Measurements from ENCODE around the gene CARHSP1.
"Not testable (repeated sequence)": the region's sequence is repeated elsewhere in the genome, so short reads cannot be mapped to it uniquely, and the experiment has no call there.

Gene CARHSP1

DNA sequence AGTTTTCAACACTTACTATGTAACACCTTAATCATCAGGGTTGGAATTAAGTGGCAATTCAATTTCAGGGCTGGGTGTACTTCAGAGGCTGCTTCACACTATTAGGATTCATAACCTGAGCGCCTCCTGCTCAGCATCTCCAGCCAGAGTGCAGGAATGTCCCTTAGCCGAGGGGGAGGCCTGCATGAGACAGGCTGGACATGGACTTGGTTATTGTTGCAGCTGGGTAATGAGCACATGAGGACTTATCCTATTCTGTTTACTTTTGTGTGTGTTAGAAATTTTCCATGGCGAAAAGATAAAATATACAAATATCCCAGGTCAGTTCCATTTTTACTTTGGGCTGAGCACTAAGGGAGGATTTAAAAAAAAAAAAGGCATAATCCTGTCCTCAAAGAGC is 60.8 kb downstream of the CARHSP1 start:
- TF ChIP-seq, protein P1, sequence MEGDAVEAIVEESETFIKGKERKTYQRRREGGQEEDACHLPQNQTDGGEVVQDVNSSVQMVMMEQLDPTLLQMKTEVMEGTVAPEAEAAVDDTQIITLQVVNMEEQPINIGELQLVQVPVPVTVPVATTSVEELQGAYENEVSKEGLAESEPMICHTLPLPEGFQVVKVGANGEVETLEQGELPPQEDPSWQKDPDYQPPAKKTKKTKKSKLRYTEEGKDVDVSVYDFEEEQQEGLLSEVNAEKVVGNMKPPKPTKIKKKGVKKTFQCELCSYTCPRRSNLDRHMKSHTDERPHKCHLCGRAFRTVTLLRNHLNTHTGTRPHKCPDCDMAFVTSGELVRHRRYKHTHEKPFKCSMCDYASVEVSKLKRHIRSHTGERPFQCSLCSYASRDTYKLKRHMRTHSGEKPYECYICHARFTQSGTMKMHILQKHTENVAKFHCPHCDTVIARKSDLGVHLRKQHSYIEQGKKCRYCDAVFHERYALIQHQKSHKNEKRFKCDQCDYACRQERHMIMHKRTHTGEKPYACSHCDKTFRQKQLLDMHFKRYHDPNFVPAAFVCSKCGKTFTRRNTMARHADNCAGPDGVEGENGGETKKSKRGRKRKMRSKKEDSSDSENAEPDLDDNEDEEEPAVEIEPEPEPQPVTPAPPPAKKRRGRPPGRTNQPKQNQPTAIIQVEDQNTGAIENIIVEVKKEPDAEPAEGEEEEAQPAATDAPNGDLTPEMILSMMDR (IDR thresholded peaks at IDR 0.05; ENCODE audit: extremely low read depth, missing control alignments): no peak

DNA sequence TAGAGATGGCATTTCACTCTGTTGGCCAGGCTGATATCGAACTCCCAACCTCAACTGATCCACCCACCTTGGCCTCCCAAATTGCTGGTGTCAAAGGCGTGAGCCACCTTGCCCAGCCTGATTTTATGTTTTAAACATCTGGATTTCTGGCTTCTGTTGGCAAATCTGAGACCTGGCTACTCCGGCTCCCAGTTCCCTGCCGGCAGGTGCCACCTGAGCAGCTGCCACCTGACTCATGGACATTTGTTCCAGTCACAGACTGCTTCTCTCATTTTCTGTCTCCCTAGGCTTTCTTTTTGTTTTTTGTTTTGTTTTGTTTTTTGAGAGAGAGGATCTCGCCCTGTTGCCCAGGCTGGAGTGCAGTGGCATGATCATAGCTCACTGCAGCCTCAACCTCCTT is 61.6 kb downstream of the CARHSP1 start:
- TF ChIP-seq, protein P1 (IDR thresholded peaks at IDR 0.05; ENCODE audit: extremely low read depth, missing control alignments): no peak
- DNase-seq (ENCODE audit: low spot score): no peak

More for the DNA sequence above, 60.8 kb downstream of the CARHSP1 start:
- no peak for DNase-seq (ENCODE audit: low spot score)

DNA sequence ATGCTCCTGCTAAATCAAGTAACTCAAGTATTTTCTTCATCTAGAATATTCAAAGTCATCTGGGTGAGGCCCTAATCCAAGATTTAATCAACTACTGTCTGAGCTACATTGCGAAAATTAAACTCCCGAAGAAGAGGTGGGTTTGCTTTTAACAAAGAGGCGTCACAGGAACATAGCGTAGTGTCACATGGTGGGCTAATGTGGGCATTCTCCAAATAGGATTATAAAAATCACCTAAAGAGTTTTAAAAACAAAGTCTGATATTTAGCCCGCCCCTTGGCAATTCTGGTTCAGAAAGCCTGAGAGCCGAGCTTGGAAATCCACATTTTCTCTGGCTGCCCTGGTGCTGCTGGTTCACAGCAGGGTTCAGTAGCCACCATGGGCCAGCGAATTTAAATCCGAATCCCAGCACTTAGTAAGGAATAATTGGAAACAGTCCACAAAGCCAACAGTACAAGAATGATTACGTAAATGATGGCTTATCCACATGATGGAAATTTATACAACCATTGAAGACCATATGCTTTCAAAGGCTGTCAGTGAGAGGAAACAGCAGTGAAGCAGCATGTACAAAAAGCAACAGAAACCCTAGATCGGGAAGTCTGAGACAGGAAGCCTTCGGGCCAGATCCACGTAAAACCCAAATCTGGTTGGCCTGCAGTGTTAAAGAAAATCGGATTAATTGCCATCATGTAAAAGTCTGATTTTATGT is 62.4 kb downstream of the CARHSP1 start:
- DNase-seq (ENCODE audit: low spot score): no peak
- TF ChIP-seq, protein P1 (IDR thresholded peaks at IDR 0.05; ENCODE audit: extremely low read depth, missing control alignments): no peak

DNA sequence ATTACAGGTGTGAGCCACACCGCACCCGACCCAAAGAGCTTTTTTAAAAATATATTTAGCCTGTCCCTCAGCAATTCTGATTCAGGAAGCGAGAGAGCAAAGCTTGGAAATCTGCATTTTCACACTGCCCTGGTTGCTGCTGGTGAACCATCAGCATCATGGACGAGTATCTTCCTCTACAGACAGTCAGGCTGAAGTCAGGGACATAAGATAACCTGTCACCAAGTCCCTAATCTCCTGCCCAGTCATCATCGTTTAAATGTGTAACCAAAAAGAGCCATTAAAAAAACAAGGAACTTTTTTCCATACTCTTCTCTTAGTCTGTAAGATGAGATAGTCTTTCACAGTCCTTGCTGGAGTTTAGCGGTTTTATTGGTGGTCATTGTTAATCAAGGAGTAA is 64.5 kb downstream of the CARHSP1 start:
- DNase-seq (ENCODE audit: low spot score): no peak
- TF ChIP-seq, protein P1 (IDR thresholded peaks at IDR 0.05; ENCODE audit: extremely low read depth, missing control alignments): no peak

DNA sequence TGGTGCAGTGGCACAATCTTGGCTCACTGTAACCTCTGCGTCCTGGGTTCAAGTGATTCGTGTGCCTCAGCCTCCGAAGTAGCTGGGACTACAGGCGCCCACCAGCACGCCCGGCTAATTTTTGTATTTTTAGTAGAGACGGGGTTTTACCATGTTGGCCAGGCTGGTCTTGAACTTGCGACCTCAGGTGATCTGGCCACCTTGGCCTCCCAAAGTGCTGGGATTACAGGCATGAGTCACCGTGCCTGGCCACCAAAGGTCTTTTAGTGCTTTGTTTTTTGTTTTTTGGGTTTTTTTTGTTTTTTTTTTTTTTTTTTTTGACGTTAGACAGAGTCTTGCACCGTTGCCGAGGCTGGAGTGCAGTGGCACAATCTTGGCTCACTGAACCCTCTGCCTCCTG is 65.1 kb downstream of the CARHSP1 start:
- not testable (repeated sequence) for DNase-seq (ENCODE audit: low spot score)

All from GM20000 (cell line).